Measurements from ENCODE around the gene PPP1R3E.
"Not testable (repeated sequence)": the region's sequence is repeated elsewhere in the genome, so short reads cannot be mapped to it uniquely, and the experiment has no call there.

Gene PPP1R3E

GRCh38 chr14:23326491-23327332 is 24.1 kb upstream of the PPP1R3E start:
- H3K4me3 ChIP-seq (ENCODE audit: control insufficient read depth, low read depth, low read length), result no peak overlapping the region
- TF ChIP-seq, protein P1, sequence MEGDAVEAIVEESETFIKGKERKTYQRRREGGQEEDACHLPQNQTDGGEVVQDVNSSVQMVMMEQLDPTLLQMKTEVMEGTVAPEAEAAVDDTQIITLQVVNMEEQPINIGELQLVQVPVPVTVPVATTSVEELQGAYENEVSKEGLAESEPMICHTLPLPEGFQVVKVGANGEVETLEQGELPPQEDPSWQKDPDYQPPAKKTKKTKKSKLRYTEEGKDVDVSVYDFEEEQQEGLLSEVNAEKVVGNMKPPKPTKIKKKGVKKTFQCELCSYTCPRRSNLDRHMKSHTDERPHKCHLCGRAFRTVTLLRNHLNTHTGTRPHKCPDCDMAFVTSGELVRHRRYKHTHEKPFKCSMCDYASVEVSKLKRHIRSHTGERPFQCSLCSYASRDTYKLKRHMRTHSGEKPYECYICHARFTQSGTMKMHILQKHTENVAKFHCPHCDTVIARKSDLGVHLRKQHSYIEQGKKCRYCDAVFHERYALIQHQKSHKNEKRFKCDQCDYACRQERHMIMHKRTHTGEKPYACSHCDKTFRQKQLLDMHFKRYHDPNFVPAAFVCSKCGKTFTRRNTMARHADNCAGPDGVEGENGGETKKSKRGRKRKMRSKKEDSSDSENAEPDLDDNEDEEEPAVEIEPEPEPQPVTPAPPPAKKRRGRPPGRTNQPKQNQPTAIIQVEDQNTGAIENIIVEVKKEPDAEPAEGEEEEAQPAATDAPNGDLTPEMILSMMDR (conservative IDR thresholded peaks at IDR 0.05; ENCODE audit: control insufficient read depth, insufficient read depth, low read depth, low read length), result no peak
- no peak for DNase-seq (ENCODE audit: low read depth)

DNA sequence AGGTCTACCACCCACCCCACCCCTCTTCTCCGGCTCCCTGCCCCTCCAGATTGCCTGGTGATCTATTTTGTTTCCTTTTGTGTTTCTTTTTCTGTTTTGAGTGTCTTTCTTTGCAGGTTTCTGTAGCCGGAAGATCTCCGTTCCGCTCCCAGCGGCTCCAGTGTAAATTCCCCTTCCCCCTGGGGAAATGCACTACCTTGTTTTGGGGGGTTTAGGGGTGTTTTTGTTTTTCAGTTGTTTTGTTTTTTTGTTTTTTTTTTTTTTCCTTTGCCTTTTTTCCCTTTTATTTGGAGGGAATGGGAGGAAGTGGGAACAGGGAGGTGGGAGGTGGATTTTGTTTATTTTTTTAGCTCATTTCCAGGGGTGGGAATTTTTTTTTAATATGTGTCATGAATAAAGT is 23.1 kb upstream of the PPP1R3E start:
- not testable (repeated sequence) for DNase-seq (ENCODE audit: low read depth); H3K4me3 ChIP-seq (ENCODE audit: control insufficient read depth, low read depth, low read length)

- no peak for DNase-seq (ENCODE audit: low read depth)
- TF ChIP-seq, protein P1 (conservative IDR thresholded peaks at IDR 0.05; ENCODE audit: control insufficient read depth, insufficient read depth, low read depth, low read length), result no peak
Observed at GRCh38 chr14:23324993-23325392, 22.3 kb upstream of the PPP1R3E start.

GRCh38 chr14:23324455-23324846 is 21.8 kb upstream of the PPP1R3E start:
- H3K4me3 ChIP-seq (ENCODE audit: control insufficient read depth, low read depth, low read length), result no peak overlapping the region
- TF ChIP-seq, protein P1 (conservative IDR thresholded peaks at IDR 0.05; ENCODE audit: control insufficient read depth, insufficient read depth, low read depth, low read length), result no peak
- DNase-seq (ENCODE audit: low read depth), result no peak

More at GRCh38 chr14:23324993-23325392, 22.3 kb upstream of the PPP1R3E start:
- H3K4me3 ChIP-seq (ENCODE audit: control insufficient read depth, low read depth, low read length), result no peak overlapping the region

DNA sequence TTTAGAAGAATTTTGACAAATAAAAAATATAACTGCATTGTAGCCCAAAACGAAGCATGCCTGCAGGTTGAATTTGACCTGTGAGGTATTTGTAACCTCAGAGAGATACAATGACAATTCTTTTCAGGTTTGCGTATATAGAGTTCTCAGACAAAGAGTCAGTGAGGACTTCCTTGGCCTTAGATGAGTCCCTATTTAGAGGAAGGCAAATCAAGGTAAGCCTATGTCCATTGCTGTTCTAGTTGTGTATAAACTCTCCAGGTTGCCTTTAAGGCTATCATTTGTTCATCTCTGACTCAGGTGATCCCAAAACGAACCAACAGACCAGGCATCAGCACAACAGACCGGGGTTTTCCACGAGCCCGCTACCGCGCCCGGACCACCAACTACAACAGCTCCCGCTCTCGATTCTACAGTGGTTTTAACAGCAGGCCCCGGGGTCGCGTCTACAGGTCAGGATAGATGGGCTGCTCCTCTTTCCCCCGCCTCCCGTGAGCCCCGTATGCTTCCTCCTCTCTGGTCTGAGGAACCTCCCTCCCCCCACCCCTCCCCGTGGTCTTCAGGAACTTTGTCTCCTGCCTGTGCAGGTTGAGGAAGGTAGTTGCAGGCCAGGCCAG is 21.3 kb upstream of the PPP1R3E start:
- DNase-seq (ENCODE audit: low read depth), result no peak
- no peak overlapping the region for H3K4me3 ChIP-seq (ENCODE audit: control insufficient read depth, low read depth, low read length)
- TF ChIP-seq, protein P1 (conservative IDR thresholded peaks at IDR 0.05; ENCODE audit: control insufficient read depth, insufficient read depth, low read depth, low read length), result no peak

GRCh38 chr14:23322568-23323517 is 20.2 kb upstream of the PPP1R3E start:
- no peak for DNase-seq (ENCODE audit: low read depth)
- TF ChIP-seq, protein P1 (conservative IDR thresholded peaks at IDR 0.05; ENCODE audit: control insufficient read depth, insufficient read depth, low read depth, low read length), result no peak
- peak overlapping the region; percentile 90 for H3K4me3 ChIP-seq (ENCODE audit: control insufficient read depth, low read depth, low read length)

Data from fibroblast of mammary gland (primary cell).